T-helper 1 cell treated with Interleukin-12 subunit alpha and Interleukin-12 subunit beta and Interleukin-4 antibody, amounts not matched to agents 30 μg/mL and 1 μg/mL, for 36 hours (primary cell): ENCODE data around the gene MAML2.

Experiments used
- H3K27ac Mint-ChIP-seq: one replicate; pipeline ENCODE4 v1.8.0; 2021; ENCODE audit warnings: mild to moderate bottlenecking, mixed read lengths
- H3K27me3 Mint-ChIP-seq: one replicate; pipeline ENCODE4 v1.8.0; 2021; ENCODE audit warnings: low read depth, mixed read lengths
- H3K36me3 Mint-ChIP-seq: one replicate; pipeline ENCODE4 v1.8.0; 2021; ENCODE audit warnings: low read depth, mixed read lengths
- H3K4me1 Mint-ChIP-seq: one replicate; pipeline ENCODE4 v1.8.0; 2021; ENCODE audit warnings: low read depth, mixed read lengths
- H3K4me3 Mint-ChIP-seq: one replicate; pipeline ENCODE4 v1.8.0; 2021; ENCODE audit warnings: mild to moderate bottlenecking, moderate library complexity, mixed read lengths
- H3K9me3 Mint-ChIP-seq: one replicate; pipeline ENCODE4 v1.8.0; 2021; ENCODE audit warnings: mixed read lengths

The MAML2 gene

GRCh38 chr11:96112192-96113128 is 230.5 kb downstream of the MAML2 start:
- Mint-ChIP-seq H3K36me3 (peaks cover 3% of the 10 kb centered on the region), H3K27ac (no peak overlapping the region), H3K4me1 (peaks cover 11% of the 10 kb centered on the region), H3K4me3 (no peak overlapping the region), H3K9me3 (no peaks in the 10 kb centered on the region), H3K27me3 (no peaks in the 10 kb centered on the region)

DNA sequence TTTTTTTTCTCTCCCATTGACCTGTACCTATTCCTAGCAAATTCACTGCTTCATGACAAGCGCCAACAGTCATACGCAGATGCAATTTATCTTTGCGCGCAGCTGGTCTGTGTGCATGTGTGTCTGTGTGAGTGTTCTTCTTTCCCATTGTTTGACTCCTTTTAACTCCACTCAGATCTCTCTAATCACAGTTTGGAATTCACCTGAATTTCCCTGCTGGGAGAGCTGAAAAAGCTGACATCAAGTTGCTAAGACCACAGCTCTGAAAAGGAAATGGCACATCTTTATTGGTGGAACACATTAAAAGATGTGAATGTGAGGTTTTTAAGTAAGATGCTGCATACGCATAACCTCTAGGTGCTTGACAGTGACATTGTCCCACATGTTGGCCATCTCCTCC is 231.7 kb downstream of the MAML2 start:
- H3K27ac Mint-ChIP-seq: no peak overlapping the region
- H3K4me1 Mint-ChIP-seq: peaks cover 11% of the 10 kb centered on the region
- no peaks in the 10 kb centered on the region for H3K27me3 Mint-ChIP-seq
- no peak overlapping the region for H3K4me3 Mint-ChIP-seq
- H3K9me3 Mint-ChIP-seq: no peaks in the 10 kb centered on the region
- H3K36me3 Mint-ChIP-seq: peaks cover 3% of the 10 kb centered on the region

DNA sequence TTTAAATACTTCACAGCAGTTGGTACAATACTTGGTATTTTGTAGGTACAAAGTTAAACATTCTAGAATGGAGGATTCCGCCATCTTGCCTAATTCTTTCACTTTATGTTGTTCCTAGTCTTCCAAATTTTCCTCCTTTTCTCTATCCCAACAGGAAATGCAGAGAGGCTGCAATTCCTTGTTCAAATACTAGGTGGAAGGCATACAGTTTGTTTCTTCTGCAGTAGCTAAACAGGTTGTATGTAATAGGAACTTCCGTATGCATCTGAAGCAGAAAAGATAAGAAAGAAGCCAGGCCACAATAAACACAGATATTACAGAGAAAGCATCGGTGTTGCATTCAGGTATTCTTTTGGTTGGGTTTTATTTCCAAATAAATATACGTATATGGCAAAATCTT is 232.7 kb downstream of the MAML2 start:
- no peak overlapping the region for H3K4me3 Mint-ChIP-seq
- H3K9me3 Mint-ChIP-seq: peaks cover under 1% of the 10 kb centered on the region
- H3K36me3 Mint-ChIP-seq: peaks cover 4% of the 10 kb centered on the region
- peaks cover 14% of the 10 kb centered on the region for H3K4me1 Mint-ChIP-seq
- H3K27ac Mint-ChIP-seq: no peak overlapping the region
- H3K27me3 Mint-ChIP-seq: no peaks in the 10 kb centered on the region

- H3K27ac Mint-ChIP-seq: no peak overlapping the region
- H3K9me3 Mint-ChIP-seq: peaks cover 2% of the 10 kb centered on the region
- no peaks in the 10 kb centered on the region for H3K27me3 Mint-ChIP-seq
- H3K4me1 Mint-ChIP-seq: peaks cover 18% of the 10 kb centered on the region
- no peak overlapping the region for H3K4me3 Mint-ChIP-seq
- peaks cover 4% of the 10 kb centered on the region for H3K36me3 Mint-ChIP-seq
Observed at GRCh38 chr11:96109331-96110030, 233.5 kb downstream of the MAML2 start.

DNA sequence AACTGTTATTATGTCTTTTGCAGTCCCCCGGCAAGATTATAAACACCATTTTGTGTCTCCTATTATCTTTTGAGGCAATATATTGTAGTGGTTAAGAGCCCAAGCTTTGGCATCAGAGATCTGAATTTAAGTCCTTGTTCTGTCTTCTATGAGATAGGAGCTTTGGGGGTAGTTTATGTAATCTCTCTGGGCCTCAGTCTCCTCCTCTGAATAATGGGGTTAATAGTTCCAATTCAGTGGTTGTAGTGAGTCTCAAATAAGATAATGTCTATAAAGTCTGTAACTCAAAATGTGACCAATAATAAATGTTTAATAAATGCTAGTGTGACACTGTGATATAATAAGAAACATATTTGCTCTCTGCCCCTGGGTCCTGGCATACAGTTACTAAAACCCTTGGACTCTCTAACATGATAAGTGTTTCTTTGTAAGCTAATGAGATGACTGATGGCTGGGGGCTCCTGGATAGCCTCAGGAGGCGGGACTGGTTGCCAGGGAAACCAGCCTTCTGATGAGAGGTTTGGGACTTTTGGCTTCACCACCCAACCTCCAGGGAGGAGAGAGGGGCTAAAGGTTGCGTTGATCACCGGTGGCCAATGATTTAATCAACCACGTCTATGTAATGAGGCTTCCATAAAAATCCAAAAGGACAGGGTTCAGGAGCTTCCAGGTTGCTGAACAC is 235.7 kb downstream of the MAML2 start:
- no peak overlapping the region for H3K27ac Mint-ChIP-seq
- H3K27me3 Mint-ChIP-seq: no peaks in the 10 kb centered on the region
- H3K4me3 Mint-ChIP-seq: no peak overlapping the region
- peaks cover 7% of the 10 kb centered on the region for H3K36me3 Mint-ChIP-seq
- peaks cover 12% of the 10 kb centered on the region for H3K4me1 Mint-ChIP-seq
- peaks cover 2% of the 10 kb centered on the region for H3K9me3 Mint-ChIP-seq

GRCh38 chr11:96106645-96107044 is 236.3 kb downstream of the MAML2 start:
- H3K27me3 Mint-ChIP-seq: no peaks in the 10 kb centered on the region
- no peak overlapping the region for H3K4me3 Mint-ChIP-seq
- peaks cover 12% of the 10 kb centered on the region for H3K4me1 Mint-ChIP-seq
- peaks cover 7% of the 10 kb centered on the region for H3K36me3 Mint-ChIP-seq
- H3K9me3 Mint-ChIP-seq: peaks cover 2% of the 10 kb centered on the region
- no peak overlapping the region for H3K27ac Mint-ChIP-seq

GRCh38 chr11:96105944-96106343 is 237.1 kb downstream of the MAML2 start:
- H3K27ac Mint-ChIP-seq: no peak overlapping the region
- H3K4me1 Mint-ChIP-seq: peaks cover 9% of the 10 kb centered on the region
- H3K27me3 Mint-ChIP-seq: no peaks in the 10 kb centered on the region
- peaks cover 6% of the 10 kb centered on the region for H3K36me3 Mint-ChIP-seq
- no peak overlapping the region for H3K4me3 Mint-ChIP-seq
- H3K9me3 Mint-ChIP-seq: peaks cover 2% of the 10 kb centered on the region

DNA sequence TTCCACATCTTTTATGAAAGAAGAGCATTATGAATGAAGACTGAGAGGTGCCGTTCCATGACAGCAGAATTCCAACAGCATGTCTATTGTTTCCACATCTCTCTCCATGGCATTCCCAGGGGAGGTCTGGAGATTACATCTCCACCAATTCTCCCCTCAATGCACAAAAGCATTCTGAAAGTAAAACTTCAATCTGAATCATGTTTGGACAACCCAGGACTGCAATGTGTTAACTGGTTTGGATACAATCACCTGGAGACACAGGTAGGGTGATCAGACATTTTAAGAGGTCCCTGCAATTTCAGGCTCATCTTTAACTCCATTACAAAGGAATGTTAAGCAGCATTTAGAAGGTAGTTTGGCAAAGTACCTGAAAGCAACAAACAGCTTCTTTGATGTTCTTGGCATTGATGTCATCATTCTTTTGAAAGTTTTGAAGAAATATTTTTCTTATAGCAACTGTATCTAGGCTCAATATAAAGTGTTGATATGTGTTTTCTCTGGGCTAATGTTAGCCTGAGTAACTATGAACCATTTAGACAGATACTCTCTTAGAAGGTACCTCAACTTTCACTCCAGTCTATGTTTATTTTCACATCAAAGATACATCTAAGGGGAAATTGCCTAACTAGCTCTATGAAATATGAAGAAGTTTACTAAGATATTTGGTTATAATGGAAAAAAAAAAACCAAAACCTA is 237.6 kb downstream of the MAML2 start:
- Mint-ChIP-seq H3K27ac (no peak overlapping the region), H3K4me3 (no peak overlapping the region)

DNA sequence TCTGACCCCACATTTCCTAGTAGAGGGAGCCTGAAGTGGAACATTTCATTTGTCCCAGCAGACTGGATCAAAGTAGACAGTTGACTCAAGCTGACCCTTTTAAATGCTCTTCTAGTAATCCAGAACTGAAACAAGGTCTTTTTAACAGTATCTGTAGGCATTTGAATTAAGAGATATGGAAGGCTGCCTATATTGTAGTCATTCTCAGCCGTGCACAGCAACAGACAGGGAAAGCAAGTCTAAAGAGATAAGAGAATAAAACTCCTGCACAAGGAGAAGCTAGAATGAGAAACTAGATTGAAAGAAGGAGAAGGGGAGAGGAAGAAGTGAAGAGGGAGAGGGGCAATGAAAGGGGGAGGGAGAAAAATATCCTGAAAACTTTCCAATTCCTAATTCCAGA is 238.5 kb downstream of the MAML2 start:
- Mint-ChIP-seq H3K27me3 (no peaks in the 10 kb centered on the region), H3K4me1 (peaks cover 9% of the 10 kb centered on the region), H3K36me3 (peaks cover 6% of the 10 kb centered on the region), H3K4me3 (no peak overlapping the region), H3K27ac (no peak overlapping the region), H3K9me3 (peaks cover 2% of the 10 kb centered on the region)

More for the DNA sequence above, 237.6 kb downstream of the MAML2 start:
- peaks cover 6% of the 10 kb centered on the region for H3K36me3 Mint-ChIP-seq
- peaks cover 2% of the 10 kb centered on the region for H3K9me3 Mint-ChIP-seq
- no peaks in the 10 kb centered on the region for H3K27me3 Mint-ChIP-seq
- H3K4me1 Mint-ChIP-seq: peaks cover 9% of the 10 kb centered on the region

- H3K27me3 Mint-ChIP-seq: no peaks in the 10 kb centered on the region
- H3K4me1 Mint-ChIP-seq: peaks cover 11% of the 10 kb centered on the region
- peaks cover 2% of the 10 kb centered on the region for H3K9me3 Mint-ChIP-seq
- no peak overlapping the region for H3K4me3 Mint-ChIP-seq
- peaks cover 6% of the 10 kb centered on the region for H3K36me3 Mint-ChIP-seq
- H3K27ac Mint-ChIP-seq: no peak overlapping the region
Observed at GRCh38 chr11:96103721-96104120, 239.3 kb downstream of the MAML2 start.

DNA sequence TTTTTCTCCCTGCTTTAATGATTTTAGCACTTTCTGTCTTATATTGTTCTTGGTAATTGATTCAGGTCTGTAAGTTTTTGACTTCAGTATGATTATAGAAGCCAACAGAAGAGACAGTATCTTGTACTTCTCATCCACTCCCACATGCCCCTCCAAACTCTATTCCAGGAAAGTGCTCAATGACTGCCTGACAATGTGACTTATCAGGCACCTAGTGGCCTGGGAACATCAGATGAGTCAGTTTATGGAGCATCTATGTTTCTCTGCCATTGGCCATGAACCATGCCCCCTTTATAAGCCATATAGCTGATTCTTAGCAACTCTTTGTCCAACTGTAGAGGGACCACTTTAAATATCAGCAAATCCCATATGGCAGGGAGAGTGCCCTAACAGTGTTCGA is 239.9 kb downstream of the MAML2 start:
- Mint-ChIP-seq H3K27ac (no peak overlapping the region), H3K27me3 (no peaks in the 10 kb centered on the region), H3K36me3 (peaks cover 6% of the 10 kb centered on the region), H3K4me3 (no peak overlapping the region), H3K9me3 (peaks cover 2% of the 10 kb centered on the region), H3K4me1 (peaks cover 11% of the 10 kb centered on the region)

- peaks cover 6% of the 10 kb centered on the region for H3K36me3 Mint-ChIP-seq
- H3K27ac Mint-ChIP-seq: no peak overlapping the region
- peaks cover 11% of the 10 kb centered on the region for H3K4me1 Mint-ChIP-seq
- H3K27me3 Mint-ChIP-seq: no peaks in the 10 kb centered on the region
- H3K4me3 Mint-ChIP-seq: no peak overlapping the region
- peaks cover 2% of the 10 kb centered on the region for H3K9me3 Mint-ChIP-seq
Observed at GRCh38 chr11:96102664-96103078, 240.3 kb downstream of the MAML2 start.

GRCh38 chr11:96101146-96101545 is 241.8 kb downstream of the MAML2 start:
- no peak overlapping the region for H3K27ac Mint-ChIP-seq

More at GRCh38 chr11:96101146-96101545, 241.8 kb downstream of the MAML2 start:
- H3K9me3 Mint-ChIP-seq: peaks cover 2% of the 10 kb centered on the region
- H3K36me3 Mint-ChIP-seq: peaks cover 6% of the 10 kb centered on the region
- H3K4me3 Mint-ChIP-seq: no peak overlapping the region
- H3K27me3 Mint-ChIP-seq: no peaks in the 10 kb centered on the region
- peaks cover 11% of the 10 kb centered on the region for H3K4me1 Mint-ChIP-seq
